Measurements from ENCODE around the gene CCM2.

DNA sequence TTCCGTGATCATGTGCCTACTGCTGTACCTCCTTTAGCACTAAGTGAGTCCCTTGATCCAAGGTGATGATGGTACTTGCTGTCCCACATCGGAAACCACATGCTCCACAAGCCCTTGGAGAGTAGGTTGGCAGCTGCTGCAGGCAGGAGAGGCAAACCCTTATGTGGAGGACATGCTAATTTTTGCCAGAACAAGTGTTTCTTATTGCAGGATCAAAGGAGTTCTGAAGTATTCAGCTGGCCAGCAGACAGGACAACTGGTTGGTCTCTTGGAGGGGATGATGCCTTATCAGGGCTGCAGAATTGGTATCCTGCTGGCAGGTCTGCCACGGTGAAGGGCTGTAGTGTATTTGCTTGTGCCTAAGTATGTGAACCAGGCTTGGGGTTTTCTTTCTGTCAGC, 52.0 kb downstream of the CCM2 start:
- TF ChIP-seq, protein P1, sequence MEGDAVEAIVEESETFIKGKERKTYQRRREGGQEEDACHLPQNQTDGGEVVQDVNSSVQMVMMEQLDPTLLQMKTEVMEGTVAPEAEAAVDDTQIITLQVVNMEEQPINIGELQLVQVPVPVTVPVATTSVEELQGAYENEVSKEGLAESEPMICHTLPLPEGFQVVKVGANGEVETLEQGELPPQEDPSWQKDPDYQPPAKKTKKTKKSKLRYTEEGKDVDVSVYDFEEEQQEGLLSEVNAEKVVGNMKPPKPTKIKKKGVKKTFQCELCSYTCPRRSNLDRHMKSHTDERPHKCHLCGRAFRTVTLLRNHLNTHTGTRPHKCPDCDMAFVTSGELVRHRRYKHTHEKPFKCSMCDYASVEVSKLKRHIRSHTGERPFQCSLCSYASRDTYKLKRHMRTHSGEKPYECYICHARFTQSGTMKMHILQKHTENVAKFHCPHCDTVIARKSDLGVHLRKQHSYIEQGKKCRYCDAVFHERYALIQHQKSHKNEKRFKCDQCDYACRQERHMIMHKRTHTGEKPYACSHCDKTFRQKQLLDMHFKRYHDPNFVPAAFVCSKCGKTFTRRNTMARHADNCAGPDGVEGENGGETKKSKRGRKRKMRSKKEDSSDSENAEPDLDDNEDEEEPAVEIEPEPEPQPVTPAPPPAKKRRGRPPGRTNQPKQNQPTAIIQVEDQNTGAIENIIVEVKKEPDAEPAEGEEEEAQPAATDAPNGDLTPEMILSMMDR (IDR thresholded peaks at IDR 0.05): no peak
- TF ChIP-seq POLR2AphosphoS5 (IDR thresholded peaks at IDR 0.05): no peak

Data from prostate gland (tissue), 2 donors.